NCI-H1092 (cell line): ENCODE results near the gene CNNM2.
"Not testable (repeated sequence)": the region's sequence is repeated elsewhere in the genome, so short reads cannot be mapped to it uniquely, and the experiment has no call there.

Experiments
- DNase-seq: peaks from one replicate; lab custom pipeline; 2025; lab: John Stamatoyannopoulos, UW

CNNM2 gene

GRCh38 chr10:103110407-103110806, 192.3 kb downstream of the CNNM2 start:
- DNase-seq, result no peak

DNA sequence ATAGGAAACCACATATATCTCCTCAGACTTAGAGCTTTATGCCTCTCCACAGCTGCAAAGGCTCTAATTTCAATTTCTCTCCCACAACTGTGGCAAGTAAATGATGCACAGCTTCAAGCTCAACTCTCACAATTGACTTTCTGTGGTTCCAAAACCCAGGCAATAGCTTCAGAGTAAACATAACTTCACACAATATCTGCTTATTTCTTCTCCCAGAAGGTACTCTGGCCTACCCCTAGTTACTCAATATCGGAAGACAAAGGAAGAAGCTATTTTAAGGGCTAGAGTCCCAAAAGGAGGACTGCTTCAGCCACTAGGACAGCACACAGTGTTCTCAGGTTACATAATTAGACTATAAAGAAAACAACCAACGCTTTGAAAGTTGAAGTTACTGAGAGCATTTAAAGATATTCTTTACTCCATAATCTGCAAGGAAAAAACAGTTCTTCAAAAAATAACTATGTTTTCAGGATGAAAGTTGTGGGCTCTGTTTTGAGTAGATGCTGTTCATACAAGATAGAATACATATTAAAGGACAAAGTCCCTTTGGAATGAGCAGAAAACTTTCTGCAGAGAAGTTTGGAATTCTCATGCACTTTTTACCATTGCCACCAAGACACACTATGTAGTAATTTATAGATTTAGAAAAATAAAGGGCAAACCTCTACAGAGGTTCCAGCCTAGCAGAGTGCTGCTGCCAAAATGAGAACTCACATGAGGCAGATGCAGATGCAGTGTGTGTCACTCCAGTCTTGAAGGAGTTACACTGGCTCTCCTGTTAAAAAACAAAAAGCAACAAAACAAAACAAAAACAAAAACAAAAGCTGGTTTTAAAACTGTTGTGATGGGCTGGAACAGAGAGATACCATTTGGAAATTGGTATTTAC, 193.2 kb downstream of the CNNM2 start:
- no peak for DNase-seq

DNA sequence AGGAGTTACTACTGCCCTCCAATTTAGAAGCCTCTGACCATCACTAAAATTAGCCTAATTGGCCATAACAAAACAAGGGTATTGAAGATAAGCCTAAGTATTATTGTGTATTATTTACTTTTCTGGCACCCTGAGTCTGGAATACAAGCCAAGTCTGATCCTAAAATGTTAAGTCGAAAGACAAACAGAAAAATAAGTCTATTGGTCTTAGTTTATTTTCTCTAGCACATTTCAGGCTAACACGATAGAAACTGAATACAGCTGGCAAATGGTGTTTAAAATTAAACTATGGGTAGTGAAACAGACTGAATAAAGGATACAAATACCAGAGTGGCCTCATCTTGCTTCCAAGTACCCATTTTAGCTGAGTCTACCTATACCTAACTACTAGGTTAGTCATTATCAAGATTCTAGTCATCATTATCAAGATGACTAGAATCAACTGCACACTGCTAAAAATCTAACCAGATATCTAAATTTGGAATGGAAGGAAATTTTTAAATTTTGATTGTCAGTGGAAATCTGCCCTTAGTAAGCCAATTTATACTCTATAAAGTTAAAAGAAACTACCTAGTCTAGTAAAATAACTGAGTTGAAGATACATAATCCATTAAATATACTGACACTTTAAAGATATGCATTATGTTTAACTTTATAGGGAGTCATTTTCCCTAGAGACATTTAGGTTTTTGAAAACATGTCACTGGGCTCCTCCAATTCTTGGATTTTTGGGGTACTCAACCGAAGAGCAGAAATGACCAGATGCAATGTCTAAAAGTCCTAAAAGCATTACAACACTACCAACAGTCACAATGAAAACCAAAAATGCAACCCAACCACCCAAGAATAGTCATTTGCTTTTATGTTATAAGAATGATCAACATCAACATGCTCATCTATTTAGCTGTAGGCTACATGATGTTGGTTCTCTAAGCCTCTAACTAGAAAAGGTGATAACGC, 194.1 kb downstream of the CNNM2 start:
- no peak for DNase-seq

GRCh38 chr10:103114876-103115275, 196.8 kb downstream of the CNNM2 start:
- no peak for DNase-seq

GRCh38 chr10:103117247-103117646, 199.2 kb downstream of the CNNM2 start:
- no peak for DNase-seq

DNA sequence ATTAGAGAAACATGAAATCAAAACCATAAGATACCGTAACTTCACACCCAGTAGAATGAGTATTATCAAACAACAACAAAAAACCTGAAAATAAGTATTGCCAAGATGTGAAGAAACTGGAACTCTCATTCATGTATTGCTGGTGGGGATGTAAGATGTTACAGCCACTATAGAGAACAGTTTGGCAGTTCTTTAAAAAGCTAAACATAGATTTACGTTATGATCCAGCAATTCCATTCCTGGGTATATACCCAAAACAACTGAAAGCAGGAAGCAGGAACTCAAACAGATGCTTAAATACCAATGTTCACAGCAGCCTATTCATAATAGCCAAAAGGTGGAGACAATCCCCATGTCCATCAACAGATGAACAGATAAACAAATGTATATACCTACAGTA, 202.5 kb downstream of the CNNM2 start:
- no peak for DNase-seq

GRCh38 chr10:103120977-103121735, 203.1 kb downstream of the CNNM2 start:
- DNase-seq, result no peak

GRCh38 chr10:103123282-103124024, 205.4 kb downstream of the CNNM2 start:
- no peak for DNase-seq

DNA sequence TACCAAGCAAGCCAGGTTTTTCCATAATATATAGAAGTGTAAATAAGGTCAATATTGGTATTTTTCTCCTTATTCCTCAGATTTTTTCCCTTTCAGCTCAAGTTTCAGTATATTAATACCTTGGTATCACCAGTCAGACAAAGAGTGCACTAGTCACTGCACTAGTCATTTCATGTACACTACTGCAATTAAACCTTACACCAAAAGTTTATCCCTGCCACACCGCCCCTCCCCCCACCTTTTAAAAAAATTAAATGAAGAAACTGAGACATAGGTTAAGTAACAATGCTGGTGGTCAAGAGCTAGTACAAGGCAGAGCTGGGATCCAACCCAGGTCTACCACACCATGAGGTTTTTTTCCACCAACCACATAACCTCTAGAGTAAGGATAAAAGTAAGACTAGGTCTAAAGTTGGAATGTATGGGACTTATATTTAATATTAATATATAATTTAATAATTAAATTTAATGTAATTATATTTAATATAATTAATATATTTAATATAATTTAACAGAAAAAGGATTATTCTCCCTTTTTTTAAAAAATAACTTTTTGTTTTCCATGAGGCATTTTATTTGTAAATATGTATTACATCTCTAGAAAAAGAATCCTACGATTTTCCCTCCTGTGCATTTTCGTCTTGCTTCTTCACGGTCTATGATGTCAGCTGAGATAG, 206.5 kb downstream of the CNNM2 start:
- DNase-seq, result no peak

GRCh38 chr10:103125323-103126267, 207.5 kb downstream of the CNNM2 start:
- no peak for DNase-seq

DNA sequence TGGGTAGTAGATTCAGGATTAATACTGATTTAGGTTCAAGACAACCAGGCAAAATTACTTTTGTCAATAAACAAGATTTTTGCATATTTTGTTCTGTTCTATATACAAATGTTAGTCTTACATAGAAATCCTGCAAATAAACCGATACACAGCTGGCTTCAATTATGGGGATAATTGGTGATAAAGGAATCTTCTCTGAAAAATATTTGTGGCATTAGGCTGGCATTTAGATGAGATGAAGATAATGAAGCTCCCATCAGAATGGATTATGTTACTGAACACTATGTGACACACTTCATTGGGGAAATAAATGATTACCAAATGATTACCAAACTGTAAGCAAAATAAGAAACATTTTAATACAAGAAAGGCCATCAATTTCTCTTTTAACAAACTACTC, 209.1 kb downstream of the CNNM2 start:
- DNase-seq, result no peak

GRCh38 chr10:103130180-103130579, 212.1 kb downstream of the CNNM2 start:
- not testable (repeated sequence) for DNase-seq

DNA sequence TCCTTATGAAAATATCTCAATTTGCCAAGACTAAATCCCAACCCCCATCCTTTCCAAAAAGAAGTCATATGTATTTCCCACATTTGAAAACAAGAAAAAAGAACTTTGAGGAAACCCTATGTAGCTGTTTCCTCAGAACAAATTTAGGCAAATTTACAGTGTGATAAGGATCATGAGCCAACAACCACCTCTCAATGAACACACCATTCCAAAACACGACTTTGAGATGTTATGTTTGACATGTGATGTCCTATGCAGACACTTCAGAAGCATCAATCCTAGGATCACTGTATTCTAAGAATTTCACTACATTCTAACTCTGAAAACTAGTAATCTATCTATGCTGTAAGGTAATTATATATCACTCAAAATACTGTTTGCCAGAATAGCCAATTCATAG, 212.8 kb downstream of the CNNM2 start:
- DNase-seq, result no peak

- not testable (repeated sequence) for DNase-seq
These were observed 217.1 kb downstream of the CNNM2 start for GRCh38 chr10:103135168-103135567.

- no peak for DNase-seq
These were observed 221.7 kb downstream of the CNNM2 start for GRCh38 chr10:103139803-103140202.
